HG02840 (cell line): Measurements from ENCODE around the gene SOCS7.

Experiments
- ATAC-seq: cut with Tn5 transposase; IDR thresholded peaks from one replicate; pipeline ENCODE4 v1.9.1; 2021; ENCODE audit warnings: mild to moderate bottlenecking, moderate library complexity, moderate number of reproducible peaks; ENCODE audit not compliant: unreplicated experiment, low FRiP score

SOCS7 gene

DNA sequence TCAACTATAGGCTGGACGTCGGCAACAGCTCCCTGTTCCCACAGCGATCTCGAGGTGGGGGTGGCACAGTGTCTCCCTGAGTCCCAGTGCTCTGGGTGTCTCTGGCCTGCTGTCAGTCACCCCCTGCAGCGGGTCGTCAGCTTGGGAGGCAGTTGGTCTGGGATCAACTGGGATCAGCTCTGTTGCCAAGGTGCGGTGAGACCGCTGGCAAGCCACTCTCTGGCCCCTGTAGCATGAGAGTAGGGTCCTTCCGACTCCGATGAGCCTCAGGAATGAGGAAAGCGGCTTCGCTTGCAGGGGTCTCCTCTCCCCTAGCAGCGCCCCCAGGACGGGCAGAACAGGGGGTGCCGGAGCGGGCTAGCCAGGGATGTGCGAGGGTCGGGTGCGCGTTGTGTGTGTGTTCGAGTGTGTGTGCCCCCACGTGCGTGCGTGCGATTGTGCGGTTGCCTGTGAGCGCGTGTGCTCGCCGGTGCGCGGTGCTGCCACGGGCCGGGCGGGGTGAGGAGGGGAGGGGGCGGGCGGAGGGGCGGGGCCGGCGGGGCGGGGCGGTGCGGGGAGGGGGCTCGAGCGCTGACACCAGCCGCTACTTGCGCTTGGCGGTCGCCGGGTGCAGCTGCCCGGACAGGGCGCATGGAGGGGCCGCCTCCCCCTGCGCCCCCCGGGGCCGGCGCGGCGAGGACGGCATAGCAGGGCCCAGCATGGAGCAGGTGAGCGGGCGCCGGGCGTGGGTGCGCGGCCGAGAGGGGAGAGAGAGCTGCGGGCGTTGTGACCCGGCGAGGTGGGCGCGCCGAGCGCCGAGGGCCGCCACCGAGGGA is 67.3 kb downstream of the SOCS7 start:
- ATAC-seq, result no peak

DNA sequence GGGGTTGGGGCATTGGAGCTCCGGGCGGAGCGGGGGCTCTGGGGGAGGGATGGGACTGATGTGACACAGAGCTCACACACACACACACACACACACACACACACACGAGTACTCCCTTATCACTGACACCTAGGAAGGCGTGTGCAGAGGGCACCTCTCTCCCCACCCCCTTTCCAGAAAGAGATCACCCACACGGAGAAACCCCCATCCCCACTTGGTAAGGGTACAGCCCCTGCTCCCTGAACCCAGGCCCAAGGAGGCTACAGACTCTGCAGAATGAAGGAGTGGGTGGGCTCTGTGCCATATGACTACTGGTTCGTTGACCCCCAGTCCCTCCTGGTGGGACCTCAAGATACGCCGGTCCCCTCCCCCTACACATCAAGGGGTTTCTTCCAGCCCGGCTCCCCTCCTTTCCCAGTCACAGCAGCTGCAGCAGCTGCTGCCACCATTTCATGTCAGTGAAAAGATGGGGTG is 67.9 kb downstream of the SOCS7 start:
- ATAC-seq, result no peak

- ATAC-seq, result no peak
These were observed 68.9 kb downstream of the SOCS7 start for GRCh38 chr17:38420518-38420917.

GRCh38 chr17:38421171-38421841 is 69.7 kb downstream of the SOCS7 start:
- ATAC-seq, result no peak

DNA sequence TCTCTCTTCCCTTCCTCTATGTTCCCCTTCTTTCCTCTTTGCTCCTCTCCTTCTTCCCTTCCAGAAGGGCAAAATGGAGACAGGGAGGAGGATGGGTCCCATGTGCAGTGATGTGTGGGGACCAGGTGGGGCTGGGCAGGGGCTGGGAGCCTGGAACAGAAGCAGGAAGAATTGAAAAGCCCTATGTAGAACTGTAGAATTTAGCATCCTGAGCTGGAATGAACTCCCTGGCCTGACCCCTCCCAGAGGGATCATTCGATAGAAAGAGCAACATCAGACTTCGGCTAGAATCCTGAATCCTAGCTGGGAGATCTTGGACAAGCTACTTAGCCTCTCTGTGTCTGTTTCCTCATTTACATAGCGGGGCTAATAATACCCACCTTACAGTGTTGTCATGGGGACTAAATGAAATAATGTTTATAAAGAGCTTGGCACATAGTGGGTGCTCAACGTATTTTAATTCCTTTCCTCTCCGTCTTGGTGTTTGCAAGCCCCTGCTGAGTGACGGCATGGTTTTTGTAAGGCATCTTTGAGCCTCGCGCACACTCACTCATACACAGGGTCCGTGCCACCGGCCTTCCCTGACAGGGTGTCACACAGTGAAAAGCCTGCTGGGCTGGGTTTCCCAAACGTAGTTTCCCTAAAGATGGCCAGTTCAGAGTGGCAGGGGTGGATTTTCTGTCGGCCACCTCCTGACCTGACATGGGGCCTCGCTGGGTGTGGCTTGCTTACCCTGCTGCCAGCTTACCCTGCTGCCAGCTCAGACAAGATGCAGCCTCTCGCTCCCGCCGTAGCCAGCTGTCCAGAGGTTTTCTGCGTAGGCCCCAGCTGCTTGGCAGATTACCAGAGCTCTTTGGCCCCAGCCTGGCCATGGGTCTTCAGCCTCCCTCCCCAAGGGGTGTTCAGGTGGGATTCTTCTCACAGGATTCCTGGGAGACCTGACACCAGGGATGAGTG is 70.5 kb downstream of the SOCS7 start:
- no peak for ATAC-seq

- no peak for ATAC-seq
These were observed 72.8 kb downstream of the SOCS7 start for GRCh38 chr17:38424297-38424972.

DNA sequence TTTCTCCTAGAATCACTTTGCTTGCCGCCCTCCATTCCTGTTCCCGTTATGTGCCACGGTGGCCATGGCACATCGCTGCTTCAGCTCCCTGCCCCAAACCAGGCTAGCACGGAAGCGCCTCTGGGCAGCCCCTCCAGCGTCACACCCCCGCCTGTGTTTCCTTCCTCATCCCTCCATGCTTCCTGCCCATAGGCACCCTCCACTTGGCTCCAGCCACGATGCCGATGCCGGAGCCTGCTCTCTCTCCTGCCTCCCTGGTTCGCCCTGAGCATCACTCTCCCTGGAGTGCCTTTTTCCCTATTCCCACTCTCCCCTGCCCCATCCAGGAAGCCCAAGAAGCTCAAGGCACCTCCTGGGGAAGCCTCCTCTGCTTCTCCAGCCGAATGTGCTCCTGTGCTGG is 73.4 kb downstream of the SOCS7 start:
- no peak for ATAC-seq

GRCh38 chr17:38425744-38426143 is 74.1 kb downstream of the SOCS7 start:
- no peak for ATAC-seq

DNA sequence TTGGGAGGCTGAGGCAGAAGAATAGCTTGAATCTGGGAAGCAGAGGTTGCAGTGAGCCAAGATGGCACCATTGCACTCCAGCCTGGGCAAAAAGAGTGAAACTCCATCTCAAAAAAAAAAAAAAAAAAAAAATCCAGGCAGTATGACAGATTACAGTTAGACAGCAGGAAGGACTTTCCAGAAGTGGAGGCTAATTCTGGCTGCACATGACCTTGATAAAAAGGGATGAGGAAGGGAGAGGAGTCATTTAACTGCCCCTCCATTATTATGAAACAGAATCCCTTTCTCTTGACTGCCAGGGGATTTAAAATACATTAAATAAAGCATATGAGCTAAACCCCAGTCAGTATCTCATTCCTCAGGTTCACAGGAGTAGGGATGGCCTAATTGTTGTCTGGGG is 74.8 kb downstream of the SOCS7 start:
- ATAC-seq, result no peak

- no peak for ATAC-seq
These were observed 75.7 kb downstream of the SOCS7 start for GRCh38 chr17:38427160-38427949.

DNA sequence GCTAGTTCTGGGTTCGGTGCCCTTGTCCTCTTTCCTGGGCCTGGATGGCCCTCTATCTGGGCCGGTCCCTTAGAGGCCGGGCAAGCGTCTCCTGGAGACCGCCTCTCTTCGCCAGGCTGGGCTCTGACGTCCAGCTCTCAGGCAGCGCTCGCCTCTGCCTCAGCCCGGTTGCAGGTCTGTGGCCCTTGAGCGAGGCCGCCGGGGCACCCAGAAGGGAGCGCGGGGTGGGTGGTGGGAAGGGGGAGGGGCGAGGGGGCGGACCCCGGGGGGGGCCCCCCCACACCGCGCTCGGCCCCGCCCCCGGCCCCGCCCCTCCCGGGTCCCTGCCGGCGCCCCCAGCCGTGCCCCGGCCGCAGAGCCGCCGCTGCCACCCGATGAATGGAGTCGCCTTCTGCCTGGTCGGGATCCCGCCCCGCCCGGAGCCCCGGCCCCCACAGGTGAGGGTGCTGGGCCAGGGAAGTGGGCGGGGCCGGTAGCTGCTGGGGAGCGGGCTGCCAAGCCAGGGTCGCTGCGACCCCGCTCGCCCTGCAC is 76.5 kb downstream of the SOCS7 start, which contains the start of gene ARHGAP23:
TSS of gene ARHGAP23 (plus strand) at position 353 of the 531 bp plus-strand sequence. CDS start at position 375, 22 bp downstream.
- no peak for ATAC-seq

DNA sequence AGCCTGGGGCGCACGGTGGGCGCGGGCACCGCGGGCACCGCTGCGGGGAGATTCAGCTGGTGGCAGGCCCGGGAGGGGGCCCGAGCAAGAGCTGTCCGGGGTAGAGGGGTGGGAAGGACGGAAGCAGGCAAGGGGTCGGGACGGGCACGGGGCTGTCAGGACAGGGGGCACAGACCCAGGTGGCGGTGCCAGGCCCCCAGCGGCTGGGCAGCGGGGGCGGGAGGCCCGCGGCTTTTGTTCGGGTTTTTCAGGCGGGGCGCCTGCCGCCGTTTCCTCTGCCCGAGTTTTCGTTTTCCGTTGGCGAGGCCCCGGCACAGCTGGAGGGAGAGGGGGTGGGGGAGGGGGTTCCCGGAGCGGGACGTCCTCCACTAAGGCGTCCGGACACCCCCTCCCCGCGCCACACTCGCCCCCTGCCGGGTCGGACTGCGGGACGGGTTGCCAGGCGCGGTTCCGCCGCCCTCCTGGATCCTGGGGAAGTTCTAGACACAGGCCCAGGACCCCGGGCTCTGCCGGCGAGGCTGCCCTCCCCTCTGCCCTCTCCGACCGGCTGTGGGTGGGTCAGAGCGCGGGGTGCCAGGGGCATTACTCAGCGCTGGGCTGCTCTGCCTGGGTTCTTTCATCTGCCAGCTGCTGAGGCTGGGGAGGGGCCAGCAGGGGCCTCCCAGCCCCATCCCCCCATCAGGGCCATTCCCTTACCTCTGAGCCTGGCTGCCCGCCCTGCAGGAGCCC is 77.2 kb downstream of the SOCS7 start:
- no peak for ATAC-seq

- ATAC-seq, result no peak
These were observed 77.9 kb downstream of the SOCS7 start for GRCh38 chr17:38429476-38430100.

- no peak for ATAC-seq
These were observed 78.7 kb downstream of the SOCS7 start for GRCh38 chr17:38430316-38430715.

GRCh38 chr17:38430822-38431221 is 79.2 kb downstream of the SOCS7 start:
- ATAC-seq, result no peak

GRCh38 chr17:38431346-38432145 is 79.9 kb downstream of the SOCS7 start:
- no peak for ATAC-seq

DNA sequence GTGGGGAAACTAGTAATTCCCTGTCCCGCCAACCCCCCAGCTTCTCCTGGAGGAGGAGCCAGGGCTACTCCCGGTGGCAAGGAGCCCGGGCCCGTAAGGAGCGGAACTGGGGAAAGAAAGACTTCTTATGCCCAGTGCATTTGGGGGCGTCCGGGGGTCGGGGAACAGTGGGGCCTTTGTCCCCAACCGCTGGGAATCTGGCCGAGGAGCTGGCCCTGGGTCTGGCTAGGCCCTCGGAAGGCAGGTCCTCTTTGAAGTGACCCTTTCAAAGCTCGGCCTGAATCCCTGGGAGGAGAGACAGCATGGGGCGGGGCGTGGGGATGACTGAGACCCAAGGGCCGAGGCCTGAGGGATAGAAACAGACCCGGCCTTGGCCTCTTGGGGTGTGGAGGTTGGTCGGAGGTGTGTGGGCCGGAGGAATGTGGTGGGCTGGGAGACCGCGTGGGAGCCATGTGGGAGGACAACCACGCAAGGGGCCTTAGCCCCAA is 82.6 kb downstream of the SOCS7 start:
- no peak for ATAC-seq
